Measurements from ENCODE around the gene ABCC6.

GRCh38 chr16:16182918-16183317 lies 40.4 kb downstream of the ABCC6 start:
- TF ChIP-seq CTCF (IDR thresholded peaks at IDR 0.05 in 4 of 5, conservative IDR thresholded peaks at IDR 0.05 in 1 of 5) = no peak
- TF ChIP-seq POLR2A (IDR thresholded peaks at IDR 0.05) = no peak
